ENCODE data around the gene FSIP1.
A peak's percentile ranks its signal among the peaks of the same experiment; 100 is the strongest.

The FSIP1 gene

GRCh38 chr15:39786447-39787056, 3.9 kb upstream of the FSIP1 start:
- DNase-seq (ENCODE audit: extremely low read depth, insufficient read length) = no peak
- no peaks in the 10 kb centered on the region for H3K36me3 ChIP-seq (ENCODE audit: control insufficient read depth, insufficient read depth, low read length)
- H3K27me3 ChIP-seq (replicated peaks; ENCODE audit: control insufficient read depth, insufficient read depth, low read length) = no peaks in the 10 kb centered on the region
- peak; percentile 48 for TF ChIP-seq CTCF (IDR thresholded peaks at IDR 0.05; ENCODE audit: insufficient read depth, low read length, poor library complexity, severe bottlenecking)
- no peak overlapping the region for H3K4me3 ChIP-seq (replicated peaks; ENCODE audit: low read depth, low read length)

- DNase-seq (ENCODE audit: extremely low read depth, insufficient read length) = no peak
- TF ChIP-seq CTCF (IDR thresholded peaks at IDR 0.05; ENCODE audit: insufficient read depth, low read length, poor library complexity, severe bottlenecking) = no peak
- Histone ChIP-seq H3K36me3 (ENCODE audit: control insufficient read depth, insufficient read depth, low read length) (no peaks in the 10 kb centered on the region), H3K4me3 (replicated peaks; ENCODE audit: low read depth, low read length) (no peak overlapping the region), H3K27me3 (replicated peaks; ENCODE audit: control insufficient read depth, insufficient read depth, low read length) (no peaks in the 10 kb centered on the region)
These were observed 3.2 kb upstream of the FSIP1 start for GRCh38 chr15:39785841-39786240.

- DNase-seq (ENCODE audit: extremely low read depth, insufficient read length) = no peak
- no peak for TF ChIP-seq CTCF (IDR thresholded peaks at IDR 0.05; ENCODE audit: insufficient read depth, low read length, poor library complexity, severe bottlenecking)
- no peaks in the 10 kb centered on the region for H3K36me3 ChIP-seq (ENCODE audit: control insufficient read depth, insufficient read depth, low read length)
- H3K27me3 ChIP-seq (replicated peaks; ENCODE audit: control insufficient read depth, insufficient read depth, low read length) = no peaks in the 10 kb centered on the region
- no peak overlapping the region for H3K4me3 ChIP-seq (replicated peaks; ENCODE audit: low read depth, low read length)
These were observed 2.5 kb upstream of the FSIP1 start for GRCh38 chr15:39785139-39785538.

- H3K4me3 ChIP-seq (replicated peaks; ENCODE audit: low read depth, low read length) = no peak overlapping the region
- no peaks in the 10 kb centered on the region for H3K27me3 ChIP-seq (replicated peaks; ENCODE audit: control insufficient read depth, insufficient read depth, low read length)
- no peak for TF ChIP-seq CTCF (IDR thresholded peaks at IDR 0.05; ENCODE audit: insufficient read depth, low read length, poor library complexity, severe bottlenecking)
- no peaks in the 10 kb centered on the region for H3K36me3 ChIP-seq (ENCODE audit: control insufficient read depth, insufficient read depth, low read length)
- DNase-seq (ENCODE audit: extremely low read depth, insufficient read length) = no peak
These were observed 2.0 kb upstream of the FSIP1 start for GRCh38 chr15:39784638-39785037.

GRCh38 chr15:39784125-39784524, 1.5 kb upstream of the FSIP1 start:
- H3K27me3 ChIP-seq (replicated peaks; ENCODE audit: control insufficient read depth, insufficient read depth, low read length) = no peaks in the 10 kb centered on the region
- no peak for DNase-seq (ENCODE audit: extremely low read depth, insufficient read length)
- H3K4me3 ChIP-seq (replicated peaks; ENCODE audit: low read depth, low read length) = peak overlapping the region; percentile 81
- no peak for TF ChIP-seq CTCF (IDR thresholded peaks at IDR 0.05; ENCODE audit: insufficient read depth, low read length, poor library complexity, severe bottlenecking)
- H3K36me3 ChIP-seq (ENCODE audit: control insufficient read depth, insufficient read depth, low read length) = no peaks in the 10 kb centered on the region

All from GM06990 (cell line).